GM21576 (cell line): Measurements from ENCODE around the gene PTAFR.

Experiments
- ATAC-seq: cut with Tn5 transposase; IDR thresholded peaks from one replicate; pipeline ENCODE4 v1.9.1; 2021; ENCODE audit warnings: mild to moderate bottlenecking, moderate library complexity; ENCODE audit not compliant: unreplicated experiment

The PTAFR gene

GRCh38 chr1:28178690-28179485 is 2.4 kb upstream of the PTAFR start:
- no peak for ATAC-seq

DNA sequence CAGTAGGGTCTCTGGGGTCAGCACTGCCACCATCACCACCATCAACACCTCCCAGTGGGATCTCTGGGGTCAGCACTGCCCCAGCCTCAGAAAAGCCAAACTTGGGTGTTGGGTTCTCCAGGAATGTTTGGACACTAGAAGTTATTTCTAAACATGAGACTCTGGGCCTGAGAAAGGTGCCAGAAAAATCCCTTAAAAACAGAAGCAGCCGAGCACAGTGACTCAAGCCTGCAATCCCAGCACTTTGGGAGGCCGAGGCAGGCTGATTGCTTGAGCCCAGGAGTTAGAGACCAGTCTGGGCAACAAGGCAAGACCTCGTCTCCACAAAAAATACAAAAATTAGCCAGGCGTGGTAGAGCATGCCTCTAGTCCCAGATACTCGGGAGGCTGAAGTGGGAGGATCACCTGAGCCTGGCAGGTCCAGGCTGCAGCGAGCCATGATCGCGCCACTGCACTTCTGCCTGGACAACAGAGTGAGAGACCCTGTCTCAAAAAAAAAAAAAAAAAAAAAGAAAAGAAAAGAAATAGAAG is 470 bp downstream of the PTAFR start:
- no peak for ATAC-seq

GRCh38 chr1:28173980-28174297 is 2.6 kb downstream of the PTAFR start:
- ATAC-seq = no peak

DNA sequence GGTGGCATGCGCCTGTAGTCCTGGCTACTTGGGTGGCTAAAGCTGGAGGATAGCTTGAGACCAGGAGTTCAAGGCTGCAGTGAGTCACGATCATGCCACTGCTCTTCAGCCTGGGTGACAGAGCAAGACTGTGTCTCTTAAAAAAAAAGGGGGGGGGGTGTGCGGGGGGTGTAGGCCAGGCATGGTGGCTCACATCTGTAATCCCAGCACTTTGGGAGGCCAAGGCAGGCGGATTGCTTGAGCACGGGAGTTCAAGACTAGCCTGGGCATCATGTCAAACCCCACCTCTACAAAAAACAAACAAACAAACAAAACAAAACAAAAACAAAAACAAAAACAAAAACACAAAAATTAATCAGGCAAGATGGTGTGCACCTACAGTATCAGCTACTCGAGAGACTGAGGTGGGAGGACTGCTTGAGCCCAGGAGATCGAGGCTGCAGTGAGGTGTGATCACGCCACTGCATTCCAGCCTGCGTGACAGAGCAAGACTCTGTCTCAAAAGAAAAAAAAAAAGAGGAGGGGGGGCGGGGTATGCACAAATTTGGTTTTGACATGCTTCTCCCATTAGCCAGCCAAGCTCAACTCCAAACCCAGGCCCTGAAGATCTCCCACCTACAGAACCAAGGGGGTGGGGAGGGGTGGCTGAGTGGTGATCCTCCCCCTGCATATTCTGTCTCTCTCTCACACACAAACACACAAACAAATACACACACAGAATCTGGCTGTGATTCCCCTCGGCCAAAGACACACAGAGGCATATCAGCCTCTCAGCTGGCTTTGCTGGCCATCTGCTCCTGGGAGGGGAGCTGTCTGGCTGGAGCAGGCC is 3.1 kb downstream of the PTAFR start:
- ATAC-seq = no peak

GRCh38 chr1:28172713-28173150 is 3.8 kb downstream of the PTAFR start:
- ATAC-seq = peak; percentile 44

DNA sequence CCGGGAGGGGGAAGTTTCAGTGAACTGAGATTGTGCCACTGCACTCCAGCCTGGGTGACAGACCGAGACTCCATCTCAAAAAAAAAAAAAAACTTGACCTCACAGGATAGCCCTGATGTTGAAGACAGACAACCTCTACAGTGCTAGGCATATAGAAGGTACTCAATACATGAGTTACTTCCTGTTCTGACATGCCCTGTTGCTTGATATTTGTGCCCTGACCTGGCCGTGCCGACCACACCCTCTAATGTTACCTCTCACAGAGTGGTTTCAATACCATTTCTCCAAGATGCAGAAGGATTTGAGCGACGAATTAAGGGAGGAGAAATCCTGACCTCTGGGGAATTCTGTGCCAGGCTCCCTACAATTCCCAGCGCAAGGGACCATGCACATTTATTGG is 5.2 kb downstream of the PTAFR start:
- ATAC-seq = no peak

- ATAC-seq = no peak
These were observed 6.4 kb downstream of the PTAFR start for GRCh38 chr1:28170001-28170596.

GRCh38 chr1:28163496-28164161 is 12.9 kb downstream of the PTAFR start:
- ATAC-seq = no peak

GRCh38 chr1:28162151-28162550 is 14.3 kb downstream of the PTAFR start:
- ATAC-seq = no peak

GRCh38 chr1:28161751-28162150 is 14.7 kb downstream of the PTAFR start:
- no peak for ATAC-seq

DNA sequence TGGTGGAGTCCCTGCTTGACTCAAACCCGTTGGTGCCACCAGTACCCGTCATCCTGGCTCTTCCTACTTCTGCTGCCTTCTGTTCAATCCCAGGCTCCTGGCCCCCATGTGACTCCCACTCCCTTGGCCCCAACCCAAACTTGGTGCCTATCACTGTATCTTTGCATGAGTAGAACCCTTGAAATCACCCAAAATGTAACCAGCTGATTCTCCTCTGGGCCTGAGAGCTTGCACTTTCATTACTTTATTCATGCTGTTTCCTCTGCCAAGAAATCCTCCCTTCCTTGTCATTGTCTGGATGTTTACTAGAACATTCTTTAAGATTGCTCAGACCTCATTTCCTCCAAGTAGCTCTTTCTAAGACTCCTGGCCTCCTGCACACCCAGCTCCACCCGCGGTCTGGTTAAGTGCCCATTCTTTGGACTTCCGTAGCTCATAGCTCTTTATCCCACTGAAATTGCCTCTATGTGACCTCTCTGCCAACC is 15.7 kb downstream of the PTAFR start:
- no peak for ATAC-seq

- ATAC-seq = no peak
These were observed 16.8 kb downstream of the PTAFR start for GRCh38 chr1:28159680-28160079.

- ATAC-seq = no peak
These were observed 17.2 kb downstream of the PTAFR start for GRCh38 chr1:28159243-28159642.

DNA sequence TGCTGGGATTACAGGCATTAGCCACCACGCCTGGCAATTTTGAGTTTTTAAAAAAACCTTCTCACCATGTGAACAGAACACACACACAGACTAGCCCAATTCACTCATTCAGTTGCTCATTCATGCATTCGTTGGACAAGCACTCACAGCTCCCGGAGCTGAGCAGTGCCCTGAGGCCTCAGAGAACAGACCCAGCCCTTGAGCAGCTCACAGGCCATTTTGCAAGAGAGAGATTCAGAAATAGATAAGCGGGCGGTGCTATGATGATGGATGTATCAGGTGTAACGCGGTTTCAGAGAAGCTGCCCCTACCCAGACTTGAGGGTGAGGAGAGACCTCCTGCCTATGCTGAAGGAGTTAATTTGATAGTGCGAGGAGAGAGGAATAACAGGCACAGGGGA is 18.6 kb downstream of the PTAFR start:
- ATAC-seq = no peak

DNA sequence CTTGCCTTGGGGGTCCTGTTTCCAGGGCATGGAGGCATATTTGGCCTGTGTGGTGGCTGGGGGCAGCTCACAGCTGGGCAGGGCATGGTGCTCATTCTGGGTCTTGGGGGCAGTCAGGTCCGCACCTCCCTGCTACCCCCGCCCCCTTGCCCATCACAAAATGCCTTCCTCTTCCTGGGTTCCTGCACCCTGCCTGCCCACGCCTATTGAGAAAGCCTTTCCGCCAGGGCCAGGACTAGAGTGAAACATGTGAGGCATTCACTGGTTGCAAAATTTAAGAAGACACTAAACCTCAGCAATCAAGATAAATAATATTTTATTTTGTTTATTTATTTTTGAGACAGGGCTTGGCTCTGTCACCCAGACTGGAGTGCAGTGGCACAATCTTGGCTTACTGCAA is 19.7 kb downstream of the PTAFR start:
- no peak for ATAC-seq

GRCh38 chr1:28155628-28156027 is 20.9 kb downstream of the PTAFR start:
- no peak for ATAC-seq

DNA sequence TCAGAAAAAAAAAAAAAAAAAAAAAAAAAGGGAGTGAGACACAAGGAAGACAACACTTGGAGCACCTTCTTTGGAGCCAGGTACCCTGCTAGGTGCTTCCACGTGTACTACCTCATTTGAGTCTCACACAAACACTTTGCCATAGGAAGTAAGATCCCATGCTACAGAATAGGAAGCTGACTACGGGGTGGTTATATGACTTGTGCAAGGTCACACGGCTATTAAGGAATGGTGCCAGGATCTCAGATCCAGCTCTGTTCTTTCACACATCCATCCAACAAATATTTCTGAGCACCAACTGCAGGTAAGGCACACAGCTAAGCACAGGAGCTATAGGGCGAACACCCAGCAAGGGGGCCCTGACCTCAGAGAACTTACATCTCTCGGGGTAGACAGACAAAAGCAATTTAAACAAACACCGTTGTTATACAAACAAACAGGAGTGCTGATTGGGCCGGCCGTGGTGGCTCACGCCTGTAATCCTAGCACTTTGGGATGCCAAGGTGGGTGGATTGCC is 22.4 kb downstream of the PTAFR start:
- no peak for ATAC-seq

- no peak for ATAC-seq
These were observed 26.2 kb downstream of the PTAFR start for GRCh38 chr1:28150125-28150780.

DNA sequence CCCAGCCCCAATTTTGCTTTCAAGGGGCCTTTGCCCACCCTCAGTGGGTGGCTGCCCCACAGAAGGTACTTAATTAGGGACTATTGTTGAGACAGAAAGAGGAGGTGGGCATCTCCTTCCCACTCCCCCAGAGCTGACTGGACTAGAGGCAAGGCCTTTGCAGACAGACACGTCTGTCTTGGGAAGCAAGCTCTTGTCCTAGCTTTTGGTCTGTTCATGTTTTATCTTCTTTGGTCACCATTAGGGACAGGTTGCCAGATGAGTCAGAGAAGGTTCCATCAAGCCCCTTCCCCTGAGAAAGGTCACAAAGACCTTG is 27.7 kb downstream of the PTAFR start:
- ATAC-seq = no peak
